C1 segment of cervical spinal cord (tissue), 14 donors: Measurements from ENCODE around the gene ZC3H10.

ENCODE experiments used
- DNase-seq, 14 donors: peaks; one replicate each; lab custom pipeline; 2025; lab: John Stamatoyannopoulos, UW

Gene ZC3H10

GRCh38 chr12:56164345-56164729, 46.3 kb downstream of the ZC3H10 start:
- DNase-seq, result no peak

DNA sequence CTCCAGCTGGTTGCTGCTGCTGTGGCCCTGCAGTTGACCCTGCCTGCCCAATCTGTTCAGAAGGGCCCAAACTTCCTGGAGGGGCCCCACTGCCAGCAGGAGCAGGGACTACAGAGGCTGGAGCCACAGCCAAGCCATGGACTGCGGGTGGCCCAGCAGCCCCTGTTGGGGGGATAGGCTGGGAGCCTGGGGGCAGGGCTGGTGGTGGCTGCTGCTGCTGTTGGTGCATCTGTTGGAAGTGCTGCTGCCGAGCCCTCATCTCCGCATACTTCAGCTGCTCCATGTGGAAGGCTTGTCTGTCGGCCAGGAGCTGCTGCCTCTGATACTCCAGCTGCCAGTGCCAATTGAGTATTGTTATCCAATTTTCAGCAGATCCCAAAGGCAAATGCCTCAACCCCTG, 47.3 kb downstream of the ZC3H10 start:
- DNase-seq, result no peak

DNA sequence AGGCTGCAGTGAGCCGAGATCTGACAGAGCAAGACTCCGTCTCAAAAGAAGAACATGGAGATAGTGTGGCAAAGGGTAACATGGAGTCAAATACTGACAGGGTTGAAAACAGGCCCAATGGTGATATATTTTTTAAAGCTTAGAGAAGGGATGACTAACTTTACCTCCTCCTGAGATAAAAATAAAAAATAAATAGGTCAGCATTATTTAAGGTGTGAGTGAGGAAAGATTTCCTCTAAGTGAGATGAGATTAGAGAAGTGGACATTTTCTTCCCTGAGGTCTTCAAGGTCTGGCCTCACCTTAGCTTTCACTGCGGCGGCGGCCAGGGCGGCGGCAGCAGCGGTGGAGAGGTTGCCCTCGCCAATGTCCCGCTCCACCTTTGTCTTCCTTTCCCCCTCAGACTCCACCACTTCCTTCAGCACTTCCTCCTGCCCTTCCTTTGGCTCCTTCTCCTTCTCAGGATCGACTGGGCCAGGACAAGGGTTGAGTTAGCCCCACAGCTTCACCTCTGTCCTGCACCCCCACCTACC, 51.2 kb downstream of the ZC3H10 start:
- DNase-seq, result no peak

DNA sequence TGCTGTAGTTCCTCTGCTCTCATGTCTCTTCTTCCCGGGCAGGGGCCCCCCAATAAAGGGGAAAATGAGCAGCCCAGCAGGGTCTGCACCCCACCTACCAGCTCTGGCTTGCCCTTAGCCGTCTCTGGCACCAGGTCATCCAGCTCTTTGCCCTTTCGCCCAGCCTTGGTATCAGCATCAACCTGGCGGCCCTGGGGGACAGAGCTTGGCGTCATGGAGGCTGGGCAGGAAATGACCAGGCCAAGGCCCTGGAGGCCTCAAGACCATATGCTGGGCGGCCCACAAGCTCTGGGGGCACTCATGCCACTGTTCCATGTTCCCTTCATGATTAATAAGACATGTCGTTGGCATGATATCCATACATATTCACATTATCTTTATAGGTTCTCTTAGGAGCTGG, 54.8 kb downstream of the ZC3H10 start:
- DNase-seq, result no peak
